Measurements from ENCODE around the gene DOC2B. TPM values are rescaled to one million over a fixed set of nuclear protein-coding genes. Genes with fewer than 3 reads are reported as not detected.

Gene DOC2B
- polyA plus RNA-seq, 1 of the 3 experiments (the other 2 are of a cell fraction), result 0.16 TPM

GRCh38 chr17:183021-183420 lies 1.6 kb upstream of the DOC2B start:
- CTCF ChIA-PET, result interaction anchor here (1.6 kb wide), 2 partner anchors 127 to 229 kb away, joined by 3 to 6 read pairs; no protein-coding TSS in a partner anchor
- no peak for DNase-seq
- TF ChIP-seq FOSL2 (IDR thresholded peaks at IDR 0.05; ENCODE audit: borderline replicate concordance, low read depth) (no peak), FOXJ3 (CRISPR knock-in tag; IDR thresholded peaks at IDR 0.05) (no peak), EZH2phosphoT487 (IDR thresholded peaks at IDR 0.05; ENCODE audit: borderline replicate concordance, low read depth) (no peak), NFIC (IDR thresholded peaks at IDR 0.05; ENCODE audit: borderline replicate concordance) (no peak), REST (IDR thresholded peaks at IDR 0.05; ENCODE audit: low read depth, low read length) (no peak), TEAD4 (IDR thresholded peaks at IDR 0.05; ENCODE audit: borderline replicate concordance, insufficient read depth) (no peak), FOXM1 (IDR thresholded peaks at IDR 0.05; ENCODE audit: low read depth) (no peak), IRF3 (IDR thresholded peaks at IDR 0.05; ENCODE audit: low read depth, low read length) (no peak), RCOR1 (IDR thresholded peaks at IDR 0.05; ENCODE audit: low read length) (no peak)
- TF ChIP-seq, protein P1, sequence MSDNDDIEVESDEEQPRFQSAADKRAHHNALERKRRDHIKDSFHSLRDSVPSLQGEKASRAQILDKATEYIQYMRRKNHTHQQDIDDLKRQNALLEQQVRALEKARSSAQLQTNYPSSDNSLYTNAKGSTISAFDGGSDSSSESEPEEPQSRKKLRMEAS (IDR thresholded peaks at IDR 0.05; ENCODE audit: low read depth), result no peak
- TF ChIP-seq, protein P2, sequence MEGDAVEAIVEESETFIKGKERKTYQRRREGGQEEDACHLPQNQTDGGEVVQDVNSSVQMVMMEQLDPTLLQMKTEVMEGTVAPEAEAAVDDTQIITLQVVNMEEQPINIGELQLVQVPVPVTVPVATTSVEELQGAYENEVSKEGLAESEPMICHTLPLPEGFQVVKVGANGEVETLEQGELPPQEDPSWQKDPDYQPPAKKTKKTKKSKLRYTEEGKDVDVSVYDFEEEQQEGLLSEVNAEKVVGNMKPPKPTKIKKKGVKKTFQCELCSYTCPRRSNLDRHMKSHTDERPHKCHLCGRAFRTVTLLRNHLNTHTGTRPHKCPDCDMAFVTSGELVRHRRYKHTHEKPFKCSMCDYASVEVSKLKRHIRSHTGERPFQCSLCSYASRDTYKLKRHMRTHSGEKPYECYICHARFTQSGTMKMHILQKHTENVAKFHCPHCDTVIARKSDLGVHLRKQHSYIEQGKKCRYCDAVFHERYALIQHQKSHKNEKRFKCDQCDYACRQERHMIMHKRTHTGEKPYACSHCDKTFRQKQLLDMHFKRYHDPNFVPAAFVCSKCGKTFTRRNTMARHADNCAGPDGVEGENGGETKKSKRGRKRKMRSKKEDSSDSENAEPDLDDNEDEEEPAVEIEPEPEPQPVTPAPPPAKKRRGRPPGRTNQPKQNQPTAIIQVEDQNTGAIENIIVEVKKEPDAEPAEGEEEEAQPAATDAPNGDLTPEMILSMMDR (IDR thresholded peaks at IDR 0.05), result no peak
- H3K4me1 ChIP-seq (ENCODE audit: control insufficient read depth in 1 of 2, insufficient read depth in 2 of 2, low read depth in 1 of 2, low read length in 1 of 2), result peaks cover 0 to 27% of the 10 kb centered on the region in 2 experiments; a peak in 2 of 4 replicates
- H3K79me2 ChIP-seq (ENCODE audit: insufficient read depth), result no peaks in the 10 kb centered on the region
- POLR2A ChIA-PET, result no interaction called here
- H2AFZ ChIP-seq (ENCODE audit: low read depth), result no peak overlapping the region
- H3K9me3 ChIP-seq, result no peaks in the 10 kb centered on the region
- WGBS (ENCODE audit: low lambda C conversion rate), result 87% methylated on average over 6 of the region's 8 CpGs
- no peaks in the 10 kb centered on the region for H3F3A ChIP-seq (replicated peaks; ENCODE audit: insufficient read depth)
- H3K4me2 ChIP-seq, result no peak overlapping the region
- no peaks in the 10 kb centered on the region for H3K9me2 ChIP-seq
- H3K36me3 ChIP-seq (replicated peaks in 1 of 2; ENCODE audit: control insufficient read depth in 1 of 2, insufficient read depth in 2 of 2, low read length in 1 of 2), result no peaks in the 10 kb centered on the region
- no peak overlapping the region for H3K27ac ChIP-seq (ENCODE audit: low read depth in 2 of 2, low read length in 1 of 2)
- peaks cover 37% of the 10 kb centered on the region for H3K27me3 ChIP-seq (ENCODE audit: insufficient read depth)
- H4K20me1 ChIP-seq (ENCODE audit: insufficient read depth), result no peaks in the 10 kb centered on the region
- H3K9ac ChIP-seq, result no peak overlapping the region
- H3K4me3 ChIP-seq (ENCODE audit: low read depth in 2 of 2, low read length in 1 of 2), result no peak overlapping the region
